Panc1 (cell line): ENCODE measurements around the gene DTD1. TPM values are rescaled to one million over a fixed set of nuclear protein-coding genes. Genes with fewer than 3 reads are reported as not detected.

Experiments used
- ATAC-seq: fragments of 200-7000 bp; cut with Tn5 transposase; 2 replicates; pipeline ENCODE4 v1.9.1; 2020; ENCODE audit warnings: mild to moderate bottlenecking, moderate library complexity
- BruUV-seq: library from RNA; stranded (reverse); fragments of 400-500 nt; replicated peaks from 2 replicates; lab custom pipeline; 2021; lab: Mats Ljungman, UMichigan
- CTCF ChIA-PET: fragments of 300-600 bp; sonication (Branson Sonifier 250); formaldehyde crosslinking; loops from one replicate; lab custom pipeline; 2022; ENCODE audit warnings: antibody characterized with exemption; lab: Charles Lee
- POLR2A ChIA-PET: fragments of 300-600 bp; sonication (Branson Sonifier 250); formaldehyde crosslinking; loops from one replicate; lab custom pipeline; 2022; ENCODE audit warnings: antibody characterized with exemption; lab: Charles Lee
- DNase-seq: peaks from one replicate; pipeline ENCODE4 v3.0.0-alpha.2; 2010; ENCODE audit warnings: low read depth, low spot score
- H3K27ac ChIP-seq: 2 replicates; pipeline ENCODE4 v1.5.1; 2011; ENCODE audit warnings: mild to moderate bottlenecking, low read length, inconsistent platforms
- H3K27me3 ChIP-seq: fragments of 200-500 bp; sonication (Bioruptor generic); 2 replicates; pipeline ENCODE4 v1.6.0; 2014; ENCODE audit warnings: low read length, inconsistent platforms; ENCODE audit not compliant: control insufficient read depth, insufficient read depth
- H3K36me3 ChIP-seq: fragments of 200-500 bp; sonication (Bioruptor generic); 2 replicates; pipeline ENCODE4 v1.5.1; 2014; ENCODE audit warnings: inconsistent platforms, mild to moderate bottlenecking, low read length, moderate library complexity; ENCODE audit not compliant: control insufficient read depth, insufficient read depth
- H3K4me1 ChIP-seq: 2 replicates; pipeline ENCODE4 v1.5.1; 2011; ENCODE audit warnings: inconsistent platforms, mild to moderate bottlenecking, low read length, moderate library complexity; ENCODE audit not compliant: control insufficient read depth, insufficient read depth
- H3K4me3 ChIP-seq, 2 experiments: 2 replicates each; pipeline ENCODE4 v1.5.1; 2011 to 2012; ENCODE audit warnings: low read depth in 2 of 2, low read length in 2 of 2, mild to moderate bottlenecking in 2 of 2, inconsistent platforms in 1 of 2, moderate library complexity in 1 of 2
- H3K9me3 ChIP-seq: fragments of 200-500 bp; sonication (Bioruptor generic); 2 replicates; pipeline ENCODE4 v1.5.1; 2014; ENCODE audit warnings: low read depth, mild to moderate bottlenecking, inconsistent platforms, low read length, moderate library complexity; ENCODE audit not compliant: control insufficient read depth, insufficient read depth
- CTCF ChIP-seq: fragments of 450-650 bp; IDR thresholded peaks from 2 replicates; pipeline ENCODE4 v1.5.1; 2017; ENCODE audit warnings: mild to moderate bottlenecking
- POLR2AphosphoS5 ChIP-seq: IDR thresholded peaks from 2 replicates; pipeline ENCODE4 v1.6.1; 2012; ENCODE audit warnings: mild to moderate bottlenecking, low read depth, low read length, moderate library complexity
- REST ChIP-seq, 2 experiments: IDR thresholded peaks; 2 replicates each; pipeline ENCODE4 v1.6.1; 2011 to 2012; ENCODE audit warnings: low read depth in 2 of 2, control low read depth in 1 of 2, low read length in 1 of 2, mild to moderate bottlenecking in 1 of 2, moderate library complexity in 1 of 2; ENCODE audit not compliant: insufficient read depth in 1 of 2
- SIN3A ChIP-seq: IDR thresholded peaks from 2 replicates; pipeline ENCODE4 v1.6.1; 2012; ENCODE audit warnings: low read depth, mild to moderate bottlenecking, low read length, moderate library complexity, borderline replicate concordance; ENCODE audit not compliant: insufficient read depth
- TCF7L2 ChIP-seq: IDR thresholded peaks from 2 replicates; pipeline ENCODE4 v1.6.1; 2011; ENCODE audit warnings: mild to moderate bottlenecking, low read depth, low read length, inconsistent platforms
- in situ Hi-C: cut with HindIII; loops from 2 replicates; pipeline ENCODE4 v1.10.0; 2016; ENCODE audit warnings: low sequenced_read_pairs, low pct_unique_long_range_greater_than_20kb
- intact Hi-C: fragments of 100-400 bp; cut with micrococcal nuclease; formaldehyde crosslinking; loops from one replicate; pipeline ENCODE4 v1.10.0; 2022; ENCODE audit not compliant: unreplicated experiment
- total RNA-seq: library from RNA; stranded (reverse); gene quantifications from one replicate; pipeline ENCODE4 v1.2.1, GENCODE V29; 2021; ENCODE audit not compliant: unreplicated experiment

The DTD1 gene
- total RNA-seq, 1 experiment from 2014 or later = 23.6 TPM

GRCh38 chr20:18665135-18665534, 77.3 kb downstream of the DTD1 start:
- Histone ChIP-seq H3K36me3 (no peaks in the 10 kb centered on the region), H3K27ac (no peak overlapping the region), H3K4me3 (no peak overlapping the region), H3K4me1 (no peaks in the 10 kb centered on the region), H3K9me3 (no peaks in the 10 kb centered on the region), H3K27me3 (no peaks in the 10 kb centered on the region)
- BruUV-seq = no TSS peak
- ATAC-seq = no peak
- CTCF ChIA-PET = no interaction called here
- in situ Hi-C loops (no loop called here), intact Hi-C loops (no loop called here)
- POLR2A ChIA-PET = no interaction called here
- TF ChIP-seq POLR2AphosphoS5 (no peak), CTCF (no peak), SIN3A (no peak), TCF7L2 (no peak), REST (IDR thresholded peaks at IDR 0.05; ENCODE audit: insufficient read depth in 1 of 2, low read depth in 2 of 2, low read length in 1 of 2) (no peak)
- DNase-seq = no peak

DNA sequence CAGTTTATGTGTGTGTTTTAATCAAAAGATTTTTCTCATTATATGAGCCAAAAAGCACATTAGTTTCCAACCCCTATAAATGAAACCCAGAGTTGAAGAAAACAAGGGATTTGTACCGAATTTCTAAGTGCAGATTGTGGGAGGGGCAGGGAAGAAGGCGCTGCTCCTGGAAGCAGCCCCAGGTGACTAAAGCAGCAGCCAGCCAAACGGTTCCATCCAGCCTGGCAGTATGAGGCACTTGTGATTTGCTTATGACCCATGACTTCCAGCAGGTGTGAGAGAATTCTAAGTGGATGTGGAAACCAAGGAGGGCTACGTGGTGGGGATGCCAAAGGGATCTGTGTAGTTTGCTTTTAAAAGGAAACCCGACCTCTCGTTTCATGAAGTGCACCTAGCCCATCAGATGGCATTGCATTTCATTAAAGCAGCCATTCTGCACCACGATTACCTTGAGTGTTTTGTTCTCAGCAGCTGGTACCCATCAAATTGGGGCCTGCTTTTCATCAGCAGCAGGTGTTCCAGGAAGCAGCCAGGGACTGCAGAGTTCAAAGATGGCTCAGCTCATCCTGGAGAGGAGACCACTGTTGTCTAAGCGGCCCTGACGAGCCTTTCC, 79.1 kb downstream of the DTD1 start:
- no peak overlapping the region for H3K27ac ChIP-seq
- no peaks in the 10 kb centered on the region for H3K9me3 ChIP-seq
- H3K4me1 ChIP-seq = no peaks in the 10 kb centered on the region
- no TSS peak for BruUV-seq
- no peaks in the 10 kb centered on the region for H3K27me3 ChIP-seq
- ATAC-seq (no peak), DNase-seq (no peak)
- in situ Hi-C loops = no loop called here
- ChIA-PET CTCF (no interaction called here), POLR2A (no interaction called here)
- no peak overlapping the region for H3K4me3 ChIP-seq
- TF ChIP-seq REST (IDR thresholded peaks at IDR 0.05; ENCODE audit: insufficient read depth in 1 of 2, low read depth in 2 of 2, low read length in 1 of 2) (no peak), CTCF (no peak), SIN3A (no peak)
- intact Hi-C loops = no loop called here
- H3K36me3 ChIP-seq = no peaks in the 10 kb centered on the region
